Forelimb muscle (tissue), 1 donor: ENCODE data around the gene TXK. TPM values are rescaled to one million over a fixed set of nuclear protein-coding genes. Genes with fewer than 3 reads are reported as not detected.

Experiments used
- DNase-seq: peaks from one replicate; pipeline ENCODE4 v3.0.0-alpha.2; 2013; ENCODE audit warnings: low read depth
- polyA plus RNA-seq: library from polyadenylated mRNA; unstranded; fragments of 120-200 nt; gene quantifications from one replicate; pipeline ENCODE4 v1.2.1, GENCODE V29; 2013; ENCODE audit not compliant: insufficient read length

TXK gene
- polyA plus RNA-seq, 1 donor: 0.48 TPM

GRCh38 chr4:48051078-48051477, 83.0 kb downstream of the TXK start:
- DNase-seq: no peak

- no peak for DNase-seq
Observed at GRCh38 chr4:48049483-48049882, 84.6 kb downstream of the TXK start.

GRCh38 chr4:48047896-48048295, 86.2 kb downstream of the TXK start:
- no peak for DNase-seq

GRCh38 chr4:48047421-48047844, 86.6 kb downstream of the TXK start:
- DNase-seq: no peak

GRCh38 chr4:48046059-48046458, 88.0 kb downstream of the TXK start:
- DNase-seq: no peak

- DNase-seq: no peak
Observed at GRCh38 chr4:48044298-48044697, 89.8 kb downstream of the TXK start.

DNA sequence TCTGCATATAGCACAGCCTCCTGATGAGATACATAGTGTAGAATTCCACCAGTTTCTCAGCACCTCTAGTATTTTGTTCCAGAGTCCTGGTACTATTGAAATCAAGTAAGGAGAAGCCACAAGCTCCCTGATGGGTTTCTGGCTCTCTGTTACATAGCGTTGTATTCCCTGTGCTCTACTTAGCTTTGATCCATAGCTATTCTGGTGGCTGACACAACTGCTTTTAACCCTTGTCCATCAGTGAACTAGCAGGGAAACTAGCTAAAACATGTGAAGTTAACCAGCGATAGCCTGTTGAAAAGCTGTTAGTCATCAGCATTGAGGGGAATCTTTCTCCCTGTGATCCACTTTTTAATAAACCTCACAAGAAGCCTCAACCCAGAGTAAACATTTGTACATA, 90.5 kb downstream of the TXK start:
- no peak for DNase-seq

GRCh38 chr4:48042979-48043461, 91.0 kb downstream of the TXK start:
- no peak for DNase-seq

DNA sequence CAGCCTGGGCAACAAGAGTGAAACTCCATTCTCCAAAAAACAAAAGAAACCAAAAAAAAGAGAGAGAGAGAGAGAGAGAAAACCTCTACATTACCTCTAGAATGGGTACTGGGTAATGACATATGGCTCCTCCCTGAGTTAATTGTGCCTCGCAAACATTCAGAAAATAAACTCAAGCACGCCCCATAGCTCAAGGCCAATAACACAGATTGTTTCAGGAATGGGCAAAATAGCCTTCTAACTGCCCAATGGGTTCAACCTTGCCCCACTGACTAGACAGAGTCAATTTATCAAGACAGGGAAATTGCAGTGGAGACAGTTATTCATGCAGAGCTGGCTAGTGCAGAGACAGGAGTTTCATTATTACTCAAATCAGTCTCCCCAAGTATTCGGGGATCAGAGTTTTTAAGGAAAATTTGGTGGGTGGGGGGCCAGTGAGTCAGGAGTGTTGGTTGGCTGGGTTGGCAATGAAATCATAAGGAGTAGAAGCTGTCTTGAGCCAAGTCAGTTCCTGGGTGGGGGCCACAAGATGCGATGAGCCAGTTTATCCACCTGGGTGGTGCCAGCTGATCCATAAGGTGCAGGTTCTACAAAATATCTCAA, 92.4 kb downstream of the TXK start:
- no peak for DNase-seq

DNA sequence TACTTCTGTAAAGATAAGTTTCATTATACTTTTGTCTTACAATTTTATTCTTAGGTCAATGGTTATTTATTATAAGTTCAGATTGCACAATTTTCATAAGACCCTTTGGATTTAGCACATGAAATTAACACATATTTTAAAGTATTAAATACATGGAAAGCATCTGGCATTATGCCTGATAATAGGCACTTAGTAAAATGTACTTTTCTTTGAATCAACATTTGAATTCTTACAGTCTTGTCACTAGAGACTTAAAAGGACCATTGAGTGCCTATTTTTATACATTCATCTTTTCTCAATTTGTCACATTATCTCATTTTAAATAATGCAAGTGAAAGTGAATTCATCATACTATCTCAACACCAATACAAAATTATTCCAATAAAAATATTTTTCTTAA, 94.5 kb downstream of the TXK start:
- DNase-seq: no peak

GRCh38 chr4:48038666-48039065, 95.4 kb downstream of the TXK start:
- no peak for DNase-seq

DNA sequence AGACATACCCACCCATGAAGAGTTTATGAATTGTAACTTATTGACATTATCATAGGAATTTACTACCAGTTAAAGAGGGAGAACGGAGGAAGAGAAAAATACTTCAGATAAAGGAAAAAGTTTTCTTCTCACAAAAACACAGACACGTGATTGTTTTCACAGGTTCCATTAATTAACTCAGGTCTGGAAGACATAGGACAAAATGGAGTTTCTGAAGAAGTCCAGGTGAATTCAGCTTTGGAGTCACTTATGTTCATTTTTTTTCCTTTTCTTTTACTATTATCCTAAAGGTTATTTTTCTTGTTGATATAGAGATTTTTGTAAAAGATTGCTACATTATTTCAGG, 97.0 kb downstream of the TXK start:
- no peak for DNase-seq

DNA sequence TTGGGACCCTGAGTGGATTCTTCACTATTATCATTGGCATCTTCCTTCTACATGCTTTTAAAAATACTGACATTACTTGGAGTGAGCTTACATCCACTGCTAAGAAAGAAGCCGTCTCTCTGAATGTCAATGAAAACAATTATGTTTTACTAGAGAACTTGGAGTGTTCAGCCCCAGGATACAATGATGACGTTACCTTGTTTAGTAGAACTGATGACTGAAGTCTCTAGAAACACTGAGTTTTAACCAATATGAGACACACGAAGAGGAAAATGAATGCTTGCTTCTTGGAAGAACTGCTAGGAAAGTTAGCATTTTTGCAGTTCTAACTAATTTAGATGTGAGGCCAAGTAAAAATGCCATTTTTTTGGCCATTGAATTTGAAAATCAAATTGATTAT, 98.1 kb downstream of the TXK start:
- no peak for DNase-seq

GRCh38 chr4:48033825-48034413, 100.1 kb downstream of the TXK start:
- DNase-seq: no peak

GRCh38 chr4:48033412-48033811, 100.6 kb downstream of the TXK start:
- no peak for DNase-seq

DNA sequence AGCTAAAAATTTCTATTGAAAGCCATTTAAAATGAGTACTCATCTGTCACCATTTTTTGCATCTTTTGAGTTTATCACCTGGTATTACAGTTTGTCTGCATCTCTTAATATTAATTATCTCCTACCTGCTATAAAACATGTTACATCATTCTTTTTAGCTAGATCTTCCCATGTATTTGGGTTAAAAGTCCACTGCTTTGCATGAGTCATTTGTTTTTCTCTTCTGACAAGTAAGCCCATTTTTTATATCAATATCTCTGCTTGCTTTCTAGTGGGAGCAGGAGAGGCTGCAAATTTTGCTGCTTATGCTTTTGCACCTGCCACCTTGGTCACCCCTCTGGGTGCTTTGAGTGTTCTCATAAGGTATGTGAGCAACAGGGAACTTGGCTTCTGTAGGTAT, 101.3 kb downstream of the TXK start:
- no peak for DNase-seq

GRCh38 chr4:48031802-48032525, 102.1 kb downstream of the TXK start:
- DNase-seq: no peak

DNA sequence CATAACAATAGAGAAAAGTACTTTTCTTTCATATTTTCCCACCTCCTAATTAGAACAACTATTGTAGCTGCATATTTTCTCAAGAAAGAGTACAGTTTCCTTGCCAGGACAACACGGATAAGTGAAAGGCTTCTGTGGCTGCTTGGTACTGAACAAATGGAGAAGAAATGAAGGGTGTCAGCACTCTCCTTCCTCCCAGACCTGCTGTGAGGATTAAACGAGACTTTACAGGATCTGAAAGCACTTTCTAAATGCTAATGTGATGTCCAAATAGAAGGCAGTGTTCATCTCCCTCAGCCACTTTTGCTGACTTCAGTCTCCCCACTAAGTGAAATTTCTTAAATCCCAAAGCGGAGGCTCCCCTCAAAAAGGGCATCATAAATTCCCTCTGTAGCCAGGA, 103.6 kb downstream of the TXK start:
- no peak for DNase-seq

DNA sequence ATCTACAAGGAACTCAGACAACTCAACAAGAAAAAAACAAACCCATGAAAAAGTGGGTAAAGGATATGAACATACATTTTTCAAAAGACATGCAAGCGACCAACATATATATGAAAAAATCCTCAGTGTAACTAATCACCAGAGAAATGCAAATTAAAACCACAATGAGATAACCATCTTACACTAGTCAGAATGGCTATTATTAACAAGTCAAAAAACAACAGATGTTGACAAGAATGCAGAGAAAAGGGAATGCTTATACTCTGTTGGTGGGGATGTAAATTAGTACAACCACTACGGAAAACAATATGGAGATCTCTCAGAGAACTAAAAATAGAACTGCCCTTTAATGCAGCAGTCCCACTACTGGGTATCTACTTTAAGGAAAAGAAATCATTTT, 105.4 kb downstream of the TXK start:
- no peak for DNase-seq

DNA sequence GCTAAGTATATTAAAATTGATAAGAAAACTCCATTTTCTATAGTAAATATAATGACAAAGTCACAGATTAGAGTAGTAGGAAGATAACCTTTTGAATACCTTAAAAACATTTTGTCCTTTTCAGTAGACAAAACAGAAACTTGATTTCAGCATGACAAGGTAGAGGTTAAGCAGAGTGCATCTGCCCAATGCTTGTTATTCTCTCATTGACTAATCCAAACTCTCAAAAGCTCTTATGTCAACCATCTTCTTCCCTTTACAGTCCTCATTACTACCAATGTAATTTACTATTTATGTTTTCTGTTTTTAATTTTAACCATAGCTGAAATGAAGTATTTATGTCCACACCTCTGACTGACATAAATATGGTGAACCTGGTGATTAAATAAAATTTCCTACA, 106.4 kb downstream of the TXK start:
- DNase-seq: no peak

DNA sequence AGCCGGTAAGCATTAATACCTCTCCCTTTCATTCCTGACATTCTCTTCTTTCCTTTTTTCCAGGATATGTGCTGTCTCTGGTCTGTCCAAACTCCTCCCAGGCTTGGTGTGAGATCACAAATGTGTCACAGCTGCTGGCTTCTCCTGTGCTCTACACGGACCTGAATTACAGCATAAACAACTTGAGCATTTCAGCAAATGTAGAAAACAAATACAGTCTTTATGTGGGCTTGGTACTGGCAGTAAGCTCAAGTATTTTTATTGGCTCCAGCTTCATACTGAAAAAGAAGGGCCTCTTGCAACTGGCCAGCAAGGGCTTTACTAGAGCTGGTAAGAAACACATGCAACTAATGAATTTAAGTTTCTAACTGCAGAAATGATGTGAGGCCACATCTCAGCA, 109.0 kb downstream of the TXK start:
- no peak for DNase-seq

GRCh38 chr4:48024522-48024921, 109.5 kb downstream of the TXK start:
- no peak for DNase-seq

DNA sequence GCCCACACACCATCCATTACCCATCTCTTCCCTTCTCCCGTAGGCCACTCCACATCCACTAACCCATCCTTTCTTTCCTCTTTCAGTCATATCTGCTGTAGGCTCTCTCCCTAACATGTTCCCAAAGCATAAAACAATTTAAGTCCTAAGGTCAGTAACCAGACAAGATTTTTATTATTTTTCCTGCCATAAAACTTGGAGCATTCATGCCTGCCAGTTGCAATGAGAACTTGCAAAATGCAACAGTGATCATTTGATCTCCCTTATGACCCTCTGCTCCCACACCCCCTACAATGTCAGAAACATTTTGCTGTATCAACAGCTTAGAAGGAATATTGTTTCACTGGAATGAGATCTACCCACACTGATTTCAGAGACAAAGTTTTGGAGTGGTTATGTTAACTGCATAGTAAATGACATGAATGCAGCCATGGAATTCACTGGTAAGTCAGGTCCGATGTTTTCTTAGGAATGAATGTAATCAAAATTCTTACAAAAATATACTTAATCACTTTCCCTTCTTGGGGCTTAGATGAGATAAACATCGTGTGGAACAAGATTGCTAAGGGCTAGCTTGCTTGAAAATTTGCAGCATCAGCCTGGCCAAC, 111.8 kb downstream of the TXK start:
- no peak for DNase-seq
